Measurements from ENCODE around the gene AMOTL1.
"Not testable (repeated sequence)": the region's sequence is repeated elsewhere in the genome, so short reads cannot be mapped to it uniquely, and the experiment has no call there.

AMOTL1 gene

DNA sequence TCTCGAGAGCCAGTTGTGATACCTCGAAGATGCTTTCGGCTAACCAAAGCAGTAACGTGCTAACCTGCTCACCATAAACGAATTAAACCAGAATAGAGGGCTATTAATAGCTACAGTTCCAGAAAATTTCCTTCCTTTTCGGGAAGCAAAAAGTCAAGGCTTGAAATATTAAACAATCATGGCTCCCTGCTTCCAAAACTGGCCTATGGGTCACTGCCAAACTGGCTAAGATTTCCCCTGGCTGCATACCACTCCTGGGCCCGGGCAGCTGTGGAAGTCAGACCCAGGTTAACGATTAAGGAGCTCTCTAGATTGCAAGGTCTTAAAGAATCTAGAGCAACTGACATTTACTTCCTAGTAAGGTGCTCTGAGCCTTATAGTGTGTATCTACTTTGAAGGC is 1.7 kb downstream of the AMOTL1 start:
- FAIRE-seq: no peak

DNA sequence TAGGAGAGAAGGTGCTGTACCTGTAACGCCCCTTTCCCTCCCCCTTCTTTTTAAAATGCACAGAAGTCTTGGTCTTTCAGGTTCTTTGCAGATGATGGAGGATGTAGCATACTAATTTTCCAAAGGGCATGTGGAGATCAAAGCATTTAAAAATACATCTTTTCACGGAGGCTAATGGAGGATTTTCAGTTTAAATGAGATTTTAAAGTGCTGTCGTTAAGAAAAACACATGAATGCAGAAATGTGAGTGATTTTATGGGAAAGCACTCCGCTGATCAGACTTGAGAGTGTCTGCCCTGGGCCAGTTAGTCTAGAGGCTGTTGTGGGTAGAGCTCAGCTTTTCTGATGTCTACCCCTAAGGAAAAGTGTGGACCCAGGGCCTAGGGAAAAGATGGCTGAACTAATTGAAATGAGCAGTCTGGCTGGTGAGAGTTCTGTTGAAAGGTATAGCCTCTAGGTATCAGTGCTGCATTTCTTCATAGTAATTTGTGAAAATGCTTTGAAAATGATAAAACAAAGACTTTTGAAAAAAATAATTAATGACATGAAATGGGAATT is 2.5 kb downstream of the AMOTL1 start:
- FAIRE-seq: peak; percentile 21

DNA sequence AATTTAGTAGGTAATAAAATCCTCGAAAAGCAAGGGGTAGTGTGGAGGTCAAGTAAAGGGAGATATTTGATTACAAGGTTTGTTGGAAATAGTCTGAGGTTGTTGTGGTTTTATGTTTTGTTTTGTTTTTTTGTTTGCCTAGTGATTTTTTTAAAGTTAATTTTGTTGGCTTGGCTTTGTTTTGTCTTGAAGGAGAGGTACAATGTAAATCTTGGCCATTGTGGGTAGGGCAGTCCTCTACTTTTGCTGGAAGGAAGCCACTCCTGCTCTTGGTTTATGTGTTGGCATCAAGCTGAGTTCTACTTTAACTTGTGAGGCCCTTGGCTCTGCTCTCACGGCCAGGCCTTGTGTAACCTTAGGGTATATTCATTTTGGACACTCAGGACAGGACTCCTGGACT is 3.2 kb downstream of the AMOTL1 start:
- no peak for FAIRE-seq

DNA sequence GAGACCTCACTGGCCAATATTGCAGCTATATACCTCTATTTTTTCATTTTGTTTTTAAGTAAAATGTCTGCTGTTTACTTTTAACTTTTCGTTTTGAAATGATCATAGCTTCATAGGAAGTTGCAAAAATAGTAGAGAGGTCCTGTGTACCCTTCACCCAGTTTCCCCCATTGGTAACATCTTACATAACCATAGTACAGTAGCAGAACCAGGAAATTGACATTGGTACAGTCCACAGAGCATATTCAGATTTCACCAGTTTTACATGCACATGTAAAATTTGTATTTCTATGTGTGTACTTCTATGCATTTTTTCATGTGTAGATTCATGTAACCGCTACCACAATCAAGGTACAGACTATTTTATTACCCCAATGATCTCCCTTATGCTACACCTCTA is 3.8 kb downstream of the AMOTL1 start:
- no peak for FAIRE-seq

DNA sequence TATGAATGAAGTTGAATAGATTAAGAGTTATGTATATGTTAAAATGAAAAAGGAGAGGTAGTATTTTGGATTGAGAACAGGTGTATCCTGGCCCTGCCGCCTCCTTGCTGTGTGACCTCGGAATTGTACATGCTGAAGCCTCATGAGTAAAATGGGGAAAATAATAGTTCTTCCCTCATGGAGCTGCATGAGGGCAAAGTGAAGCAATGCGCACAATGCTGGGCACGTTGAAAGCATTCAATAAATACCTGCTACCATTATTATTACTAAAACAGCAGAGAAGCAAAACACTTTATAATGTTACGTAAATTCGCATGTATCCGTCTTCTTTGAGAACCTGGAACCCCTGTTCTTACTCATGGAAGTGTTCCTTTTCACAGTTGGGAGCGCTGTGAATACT is 5.7 kb downstream of the AMOTL1 start:
- no peak for FAIRE-seq

DNA sequence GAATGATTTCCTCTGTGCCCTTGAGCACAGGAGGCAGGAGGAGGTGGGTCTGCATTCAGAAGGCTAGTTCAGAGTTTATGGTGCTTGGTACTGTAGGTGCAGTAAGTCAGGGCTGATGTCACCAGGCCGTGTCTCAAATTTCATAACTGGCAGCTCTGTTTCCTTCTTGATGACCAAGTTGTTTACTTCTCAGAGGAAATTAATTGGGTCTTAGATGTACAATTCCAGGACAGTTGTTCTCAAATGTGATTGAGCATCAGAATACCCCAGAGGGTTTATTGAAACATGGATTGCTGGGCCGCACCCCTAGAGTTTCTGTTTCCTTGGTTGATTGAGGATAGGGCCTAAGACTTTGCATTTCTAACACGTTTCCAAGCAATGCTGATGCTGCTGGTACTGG is 6.2 kb downstream of the AMOTL1 start:
- FAIRE-seq: no peak

DNA sequence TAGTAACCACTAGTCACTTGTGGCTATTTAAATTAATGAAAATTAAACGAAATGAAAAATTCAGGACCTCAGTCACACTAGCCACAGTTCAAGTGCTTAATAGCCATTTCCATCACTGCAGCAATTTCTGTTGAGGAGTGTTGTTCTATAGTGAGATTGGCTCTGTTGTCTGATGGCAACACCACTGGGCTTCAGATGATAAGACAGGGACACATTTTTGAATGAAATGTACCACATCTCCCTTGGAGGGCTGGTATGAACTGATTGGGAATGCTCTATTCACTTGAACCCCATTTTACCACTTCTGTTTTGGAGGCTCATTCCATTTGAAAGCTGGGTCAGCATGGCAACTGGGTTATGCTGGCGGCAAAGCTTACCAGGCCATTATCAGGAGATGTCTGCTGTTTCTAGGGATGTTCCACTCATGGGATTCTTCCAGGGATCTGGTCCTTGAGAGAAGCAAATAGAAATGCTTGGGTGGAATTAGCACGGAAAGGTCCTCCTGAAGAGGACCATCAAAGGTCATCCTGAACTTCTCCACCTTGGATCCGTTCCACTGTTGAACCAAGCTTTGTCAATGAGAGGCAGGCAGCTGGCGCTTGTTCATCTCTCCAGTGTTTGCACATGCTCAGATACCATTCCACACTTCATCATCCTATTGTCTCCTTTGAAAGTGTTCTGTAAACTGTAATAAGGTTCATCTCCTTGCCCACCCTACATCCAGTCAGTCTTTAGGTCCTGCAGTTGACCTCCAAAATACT is 7.6 kb downstream of the AMOTL1 start:
- no peak for FAIRE-seq

DNA sequence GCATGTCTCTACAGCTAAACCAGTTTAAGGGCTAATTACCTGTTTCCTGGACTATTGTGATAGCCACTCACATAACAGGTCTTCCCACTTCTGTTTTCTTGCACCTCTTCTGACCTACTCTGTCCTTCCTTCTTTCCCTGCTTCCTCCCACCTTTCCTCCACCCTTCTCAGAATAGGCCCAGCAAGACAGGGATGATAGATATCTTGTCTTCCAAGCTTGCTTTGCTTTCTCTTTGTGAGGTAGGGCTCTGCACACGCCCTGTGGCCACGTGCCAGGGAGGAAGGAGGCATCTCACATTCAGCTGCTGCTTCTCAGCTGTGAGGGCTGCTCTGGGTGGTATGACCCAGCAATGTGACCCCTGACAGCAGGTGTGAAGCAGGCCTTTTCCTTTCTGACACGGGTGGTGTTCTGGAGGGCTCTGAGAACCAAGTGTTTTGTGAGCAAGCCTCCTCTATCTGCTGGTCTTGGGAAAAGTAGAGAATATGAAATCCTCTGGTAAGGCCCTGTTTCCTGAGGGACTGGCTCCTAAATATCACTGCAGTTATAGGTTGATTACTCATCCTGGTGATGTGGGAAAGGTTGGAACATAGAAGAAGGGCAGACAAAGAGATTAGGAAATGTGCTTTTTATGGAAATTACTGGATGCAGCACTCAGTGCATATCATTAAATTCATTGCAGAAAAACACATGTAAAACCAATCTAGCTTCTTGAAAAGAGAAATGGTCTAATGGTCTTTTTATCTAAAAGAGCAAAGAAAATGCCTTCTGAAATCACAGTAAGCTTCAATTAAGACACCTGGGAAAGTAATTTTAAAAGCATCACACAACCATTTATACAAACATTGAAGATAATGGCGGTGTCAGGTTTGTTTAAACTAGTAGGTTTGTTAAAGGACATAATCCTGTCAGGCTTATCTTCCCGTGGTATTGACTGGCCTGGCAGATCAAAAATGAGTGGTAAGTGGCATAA is 8.5 kb downstream of the AMOTL1 start:
- no peak for FAIRE-seq

DNA sequence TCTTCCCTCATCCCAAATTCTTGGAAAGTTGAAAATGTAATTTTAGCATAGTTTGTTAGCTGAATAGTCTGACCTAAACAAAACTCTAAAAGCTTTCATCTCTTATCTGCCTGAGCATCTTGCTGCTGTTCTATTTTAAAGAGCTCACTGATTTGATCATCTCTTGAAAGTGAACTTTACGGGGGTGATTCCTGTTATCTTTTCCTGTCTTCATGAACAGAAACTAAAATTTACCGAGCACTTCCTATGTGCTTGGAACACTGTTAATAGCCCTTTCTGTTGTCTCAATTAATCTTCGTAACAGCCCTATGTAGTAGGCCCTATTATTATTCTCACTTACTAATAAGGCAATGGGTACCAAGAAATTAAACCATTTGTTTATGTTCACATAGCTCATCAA is 12.3 kb downstream of the AMOTL1 start:
- no peak for FAIRE-seq

DNA sequence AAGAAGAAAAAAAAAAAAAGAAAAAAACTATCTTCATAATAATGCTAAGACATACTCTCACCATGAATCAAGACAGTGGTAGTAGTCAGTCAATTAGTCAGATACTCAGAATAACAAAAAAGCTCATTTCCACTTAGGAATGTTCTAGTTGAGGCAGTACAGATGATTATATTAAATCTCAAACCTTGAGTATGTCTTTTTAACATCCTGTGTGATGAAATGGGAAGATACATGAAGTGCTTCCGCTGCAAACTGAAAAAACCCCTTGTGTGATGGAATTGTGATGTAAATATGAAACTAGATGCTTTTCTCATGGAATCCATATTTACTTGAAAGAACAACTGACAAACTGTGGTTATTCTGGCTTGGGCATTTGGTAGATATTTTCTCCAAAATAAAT is 13.7 kb downstream of the AMOTL1 start:
- no peak for FAIRE-seq

DNA sequence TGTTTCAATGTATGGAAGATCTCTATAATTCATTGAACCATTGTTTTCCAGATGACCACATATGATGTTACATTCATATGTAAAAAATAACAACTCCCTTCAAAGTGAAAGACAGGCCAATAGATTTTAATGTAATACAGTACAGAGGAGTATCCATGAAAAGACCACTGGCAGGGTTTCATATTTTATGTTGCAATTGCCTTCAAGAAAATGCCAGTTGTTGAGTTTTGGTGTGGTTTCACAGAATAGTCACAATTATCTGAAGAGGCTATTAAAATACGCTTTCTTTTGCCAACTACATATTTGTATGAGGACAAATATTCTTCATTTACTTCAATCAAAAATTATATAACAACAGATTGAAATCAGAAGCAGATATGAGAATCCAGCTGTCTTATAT is 14.3 kb downstream of the AMOTL1 start:
- no peak for FAIRE-seq

DNA sequence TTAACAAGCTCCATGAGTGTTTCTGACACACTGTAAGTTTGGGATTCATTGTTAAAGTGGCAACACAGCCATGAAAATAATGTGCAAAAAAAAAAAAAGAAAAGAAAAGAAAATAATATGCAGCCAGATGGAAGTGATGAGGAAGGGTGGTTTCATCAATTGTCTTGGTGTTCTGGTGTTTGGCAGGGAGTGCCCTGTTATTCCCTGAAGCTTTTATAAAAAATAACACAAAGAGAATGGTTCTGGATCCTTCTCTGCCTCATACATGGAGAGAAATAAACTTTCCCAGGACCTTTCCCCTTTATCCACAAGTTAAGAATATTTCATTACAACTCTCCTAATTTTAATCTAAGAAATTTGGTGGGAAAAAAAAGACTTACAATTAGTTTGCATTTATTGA is 16.7 kb downstream of the AMOTL1 start:
- no peak for FAIRE-seq

DNA sequence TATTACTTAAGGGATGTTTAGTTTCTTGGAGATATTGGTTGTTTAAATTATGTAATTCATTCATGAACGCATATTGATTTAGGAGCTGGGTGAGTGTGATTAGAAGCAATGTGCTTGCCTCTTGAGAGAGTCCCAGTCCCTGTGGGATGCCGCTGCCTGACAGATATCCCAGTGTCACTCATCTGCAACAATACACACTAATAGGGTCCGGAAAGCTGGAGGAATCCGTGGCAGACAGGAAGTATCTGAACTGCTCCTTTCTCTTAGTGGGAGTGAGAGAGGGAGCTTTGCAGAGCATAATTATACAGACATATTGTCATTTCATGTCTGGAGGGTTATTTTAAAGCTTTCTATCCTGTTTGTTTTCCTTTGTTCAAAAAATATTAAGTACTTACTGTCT is 17.4 kb downstream of the AMOTL1 start:
- no peak for FAIRE-seq

DNA sequence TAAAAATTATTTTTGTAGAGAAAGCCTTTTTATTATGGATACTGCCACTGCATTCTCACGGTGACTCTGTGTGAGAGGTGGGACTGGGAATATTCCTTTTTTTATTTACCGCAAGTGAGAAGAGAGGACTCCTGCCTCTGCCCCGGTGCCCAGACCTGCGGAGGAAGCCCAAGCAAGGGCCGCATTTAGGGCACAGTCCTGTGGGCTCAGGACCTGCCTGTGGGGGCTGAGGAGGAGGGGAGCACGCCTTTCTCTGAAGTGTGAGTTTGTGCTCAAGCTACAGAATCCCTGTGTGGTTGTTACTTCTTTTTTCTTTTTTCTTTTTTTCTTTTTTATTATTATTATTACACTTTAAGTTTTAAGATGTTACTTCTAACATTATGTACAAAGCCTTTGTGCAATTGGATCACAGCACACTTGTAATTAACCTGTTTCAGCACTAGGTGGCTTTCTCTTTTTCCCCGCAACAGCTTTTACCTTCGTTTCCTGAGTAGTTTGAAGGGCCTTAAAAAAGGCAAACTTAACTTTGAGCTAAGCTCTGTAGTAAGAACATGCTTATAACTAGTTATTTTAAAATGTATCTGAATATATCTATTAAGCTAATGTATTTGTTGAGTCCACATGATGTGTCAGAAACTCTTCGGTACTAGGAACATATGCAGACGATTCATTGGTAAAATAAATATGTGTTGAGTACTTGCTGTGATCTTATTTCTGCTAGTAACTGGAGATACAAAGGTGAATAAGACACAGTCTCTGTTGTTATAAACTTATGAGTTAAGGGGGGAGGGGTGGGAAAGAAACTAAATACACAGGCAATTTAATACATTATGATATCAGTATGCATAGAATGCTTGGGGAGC is 18.3 kb downstream of the AMOTL1 start:
- peak; percentile 90 for FAIRE-seq

DNA sequence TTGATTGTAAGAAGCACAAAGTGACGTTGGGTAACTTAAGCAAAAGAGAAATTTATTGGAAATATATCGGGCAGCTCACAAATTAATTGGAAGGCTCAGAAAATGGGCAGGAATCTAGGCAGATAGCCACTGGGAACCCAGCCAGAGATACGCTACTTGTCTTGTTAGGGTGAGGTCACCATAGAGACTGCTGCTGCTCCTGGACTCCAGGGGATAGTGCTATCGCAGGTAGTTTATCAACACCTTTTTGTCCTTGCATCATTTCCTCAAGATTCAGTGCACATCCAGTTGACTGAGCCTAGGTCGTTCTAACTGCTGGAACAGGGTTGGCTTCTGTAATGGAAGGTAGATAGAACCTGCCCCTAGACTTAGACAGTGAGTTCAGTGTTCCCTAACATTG is 19.6 kb downstream of the AMOTL1 start:
- no peak for FAIRE-seq

DNA sequence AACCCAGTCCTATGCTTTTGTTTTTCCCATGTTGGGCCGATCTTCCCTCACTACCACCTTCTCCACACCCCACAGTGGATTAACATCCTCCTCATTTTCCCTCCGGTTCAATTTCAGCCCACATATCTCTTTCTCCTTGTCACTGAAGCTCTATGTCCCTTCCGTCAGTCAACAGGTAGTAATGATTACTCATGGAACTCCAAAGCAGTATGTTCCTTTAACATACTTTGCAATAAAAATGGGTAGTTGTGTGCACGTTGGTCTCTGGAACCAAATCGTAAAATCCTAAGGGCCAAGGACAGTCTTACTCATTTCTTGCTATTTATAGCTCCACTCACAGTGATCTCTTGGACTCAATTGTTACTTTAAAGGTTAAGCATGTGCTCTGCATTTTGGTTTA is 20.2 kb downstream of the AMOTL1 start:
- no peak for FAIRE-seq

DNA sequence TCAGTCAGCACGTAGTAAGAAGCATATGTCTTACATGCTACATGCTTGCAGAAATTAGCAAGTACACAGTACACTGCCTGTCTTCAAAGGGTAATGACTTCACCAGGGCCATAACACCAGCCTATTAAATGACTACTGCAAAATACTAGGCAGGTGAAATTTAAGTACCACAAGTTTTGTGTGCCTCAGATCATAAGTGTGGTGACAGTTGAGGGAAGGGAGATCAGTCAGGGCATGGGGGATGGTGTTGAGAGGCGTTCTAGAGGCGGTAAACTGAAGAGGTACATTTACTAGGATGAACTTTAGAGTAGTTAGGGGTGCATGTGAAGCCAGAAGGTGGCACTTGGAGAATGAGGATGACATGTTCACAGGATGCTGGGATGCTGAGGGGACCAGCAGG is 22.0 kb downstream of the AMOTL1 start:
- FAIRE-seq: no peak

DNA sequence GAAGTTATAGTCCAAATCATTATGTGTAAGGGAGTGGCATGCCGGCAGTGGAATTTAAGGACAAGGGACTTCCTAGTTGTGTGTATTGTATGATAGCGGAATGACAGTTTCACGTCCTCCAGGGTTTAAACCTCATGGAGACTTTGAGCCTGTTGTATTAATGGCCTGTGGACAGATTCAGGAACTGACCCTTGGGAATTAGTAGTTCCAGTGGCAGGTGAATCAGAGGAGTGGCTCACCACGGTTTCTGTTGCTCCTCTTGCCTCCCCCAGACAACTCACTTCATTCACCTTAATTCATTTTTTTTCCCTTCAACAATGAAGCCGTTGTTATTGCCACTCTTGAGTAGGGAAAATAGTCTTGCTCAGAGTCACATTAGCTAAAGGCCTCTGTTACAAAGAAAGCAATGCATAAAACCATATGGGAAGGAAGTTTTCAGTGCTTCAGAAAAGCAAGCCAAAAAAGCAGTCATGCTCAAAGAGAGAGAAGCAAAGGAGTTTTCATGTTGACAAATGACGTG is 22.6 kb downstream of the AMOTL1 start:
- FAIRE-seq: no peak

DNA sequence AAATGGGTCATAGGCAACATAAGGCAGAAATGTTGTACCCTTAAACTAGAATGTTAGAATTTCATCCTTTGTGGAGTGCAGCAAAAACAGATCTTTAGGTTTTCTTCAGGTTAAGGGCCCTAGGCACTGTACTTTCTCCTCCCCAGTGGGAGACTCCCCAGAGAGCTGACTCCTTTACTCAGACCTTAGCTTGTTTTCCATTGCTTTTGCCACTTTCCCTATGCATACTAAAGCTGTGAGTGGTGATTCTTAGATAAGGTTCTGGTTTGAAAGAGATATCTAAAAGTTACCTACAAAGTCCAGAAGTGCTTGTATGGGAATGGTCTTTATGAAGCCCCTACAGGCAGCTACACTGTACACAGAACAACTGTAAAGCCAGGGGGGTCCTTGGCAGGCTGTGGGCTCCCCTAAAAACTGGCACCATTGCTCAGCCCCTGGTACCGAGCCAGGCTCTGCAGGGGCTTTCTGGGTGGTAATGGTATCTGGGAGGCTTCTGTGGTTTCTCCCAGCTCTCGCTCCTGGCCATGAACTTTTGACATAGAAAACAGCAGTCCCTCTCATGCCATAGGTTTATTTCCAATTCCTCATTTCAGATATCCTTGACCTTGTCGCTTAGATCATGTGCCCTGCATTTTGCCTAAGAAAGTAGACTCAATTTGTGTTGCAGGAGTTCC is 23.2 kb downstream of the AMOTL1 start:
- FAIRE-seq: no peak

DNA sequence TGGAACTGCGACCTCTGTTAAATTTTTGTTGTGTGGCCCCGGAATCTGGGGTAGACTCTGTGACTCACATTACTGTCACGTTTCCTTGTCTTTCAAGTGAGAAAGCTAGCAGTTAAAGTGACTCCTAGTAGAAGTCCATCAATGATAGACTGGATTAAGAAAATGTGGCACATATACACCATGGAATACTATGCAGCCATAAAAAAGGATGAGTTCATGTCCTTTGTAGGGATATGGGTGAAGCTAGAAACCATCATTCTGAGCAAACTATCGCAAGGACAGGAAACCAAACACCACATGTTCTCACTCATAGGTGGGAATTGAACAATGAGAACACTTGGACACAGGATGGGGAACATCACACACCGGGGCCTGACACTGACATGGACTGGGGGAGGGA is 23.8 kb downstream of the AMOTL1 start:
- not testable (repeated sequence) for FAIRE-seq

DNA sequence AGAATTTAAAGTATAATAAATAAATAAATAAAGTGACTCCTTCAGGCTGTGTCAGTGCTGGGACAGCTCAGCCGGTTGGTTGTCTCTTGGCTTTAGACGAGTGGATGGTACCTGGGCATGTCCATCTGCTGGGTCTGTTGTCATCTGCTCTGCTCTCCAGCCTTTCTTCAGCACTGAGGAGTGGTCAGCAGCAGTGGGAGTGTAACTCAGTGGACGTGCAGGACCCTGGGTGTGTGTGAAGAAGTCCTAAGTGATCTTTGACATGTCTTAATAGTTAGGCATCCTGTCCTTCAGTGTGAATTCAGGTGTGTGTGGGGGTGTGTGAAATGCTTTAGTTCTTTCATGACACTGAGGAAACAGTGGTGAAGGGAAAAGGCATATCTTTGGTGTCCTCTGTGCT is 24.3 kb downstream of the AMOTL1 start:
- no peak for FAIRE-seq

DNA sequence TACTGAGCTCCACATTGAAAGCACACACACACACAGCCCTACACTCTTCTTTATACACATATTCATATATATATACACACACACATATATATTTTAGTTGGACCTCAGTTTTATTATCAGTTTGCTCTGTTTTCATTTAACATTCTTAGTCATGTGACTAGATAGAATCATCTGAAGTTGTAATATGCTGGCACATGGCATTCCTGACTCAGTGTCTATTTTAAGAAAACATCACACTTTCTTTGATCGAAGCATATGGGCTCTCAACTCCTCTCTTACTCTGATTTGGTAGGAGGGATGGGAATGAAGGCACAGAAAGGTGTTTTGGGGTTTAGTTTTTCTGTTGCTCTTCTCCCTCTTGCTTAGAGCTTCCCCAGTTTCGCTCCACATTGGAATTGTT is 24.8 kb downstream of the AMOTL1 start:
- FAIRE-seq: no peak
